GM13976 (cell line): ENCODE measurements around the gene NFATC4.

Experiments
- DNase-seq: peaks from one replicate; pipeline ENCODE4 v3.0.0; 2012; ENCODE audit warnings: low spot score
- CTCF ChIP-seq: IDR thresholded peaks from 2 replicates; pipeline ENCODE4 v1.5.1; 2012; ENCODE audit warnings: borderline replicate concordance, mild to moderate bottlenecking; ENCODE audit not compliant: insufficient read depth; ENCODE audit errors: extremely low read depth, missing control alignments, control extremely low read depth
- in situ Hi-C: fragments of 300-500 bp; cut with MboI; formaldehyde crosslinking; loops from one replicate; pipeline ENCODE4 v1.12.0; 2022; ENCODE audit warnings: low sequenced_read_pairs, mixed read lengths, inconsistent platforms; ENCODE audit not compliant: unreplicated experiment

The NFATC4 gene

GRCh38 chr14:24378327-24378726 lies 10.3 kb downstream of the NFATC4 start:
- in situ Hi-C loops: no loop called here
- TF ChIP-seq CTCF: no peak
- no peak for DNase-seq

- DNase-seq: no peak
- in situ Hi-C loops: no loop called here
- no peak for TF ChIP-seq CTCF
Measured at GRCh38 chr14:24378981-24379906, 11.3 kb downstream of the NFATC4 start.

- in situ Hi-C loops: no loop called here
- TF ChIP-seq CTCF: no peak
- no peak for DNase-seq
Measured at GRCh38 chr14:24379907-24380730, 12.1 kb downstream of the NFATC4 start.

GRCh38 chr14:24381363-24382063 lies 13.5 kb downstream of the NFATC4 start:
- TF ChIP-seq CTCF: no peak
- in situ Hi-C loops: no loop called here
- DNase-seq: no peak

GRCh38 chr14:24382064-24382371 lies 14.0 kb downstream of the NFATC4 start:
- in situ Hi-C loops: no loop called here
- no peak for TF ChIP-seq CTCF
- no peak for DNase-seq

- DNase-seq: no peak
- in situ Hi-C loops: no loop called here
- TF ChIP-seq CTCF: no peak
Measured at GRCh38 chr14:24384169-24384568, 16.2 kb downstream of the NFATC4 start.
